ENCODE results near the gene GNG4. TPM values are rescaled to one million over a fixed set of nuclear protein-coding genes. Genes with fewer than 3 reads are reported as not detected.
"Not testable (repeated sequence)": the region's sequence is repeated elsewhere in the genome, so short reads cannot be mapped to it uniquely, and the experiment has no call there.

GNG4 gene
- total and polyA plus RNA-seq, 7 donors: 0.04 to 0.41 (median 0.05) TPM; not detected in 4

GRCh38 chr1:235552146-235552716, 97.4 kb downstream of the GNG4 start:
- intact Hi-C loops (cut with DNase I): no loop called here
- ATAC-seq: no peak
- Histone ChIP-seq H3K27me3 (ENCODE audit: insufficient read depth in 3 of 3, low read length in 2 of 3) (peaks cover 0 to 5% (median 0%) of the 10 kb centered on the region in 3 donors), H3K4me3 (no peak overlapping the region), H3K36me3 (ENCODE audit: insufficient read depth in 1 of 2, low read depth in 1 of 2) (no peaks in the 10 kb centered on the region), H3K9me3 (no peaks in the 10 kb centered on the region), H3K4me1 (no peaks in the 10 kb centered on the region), H3K27ac (no peak overlapping the region)
- TF ChIP-seq CTCF (IDR thresholded peaks at IDR 0.05): no peak
- DNase-seq: no peak
- WGBS, 3 donors: 77 to 79% (median 78%) methylated on average over 10 of the region's 10 CpGs

- Histone ChIP-seq H3K36me3 (ENCODE audit: insufficient read depth in 1 of 2, low read depth in 1 of 2) (no peaks in the 10 kb centered on the region), H3K4me1 (no peaks in the 10 kb centered on the region), H3K4me3 (no peak overlapping the region), H3K9me3 (no peaks in the 10 kb centered on the region), H3K27me3 (ENCODE audit: insufficient read depth in 3 of 3, low read length in 2 of 3) (peaks cover 0 to 5% (median 0%) of the 10 kb centered on the region in 3 donors), H3K27ac (no peak overlapping the region)
- no peak for TF ChIP-seq CTCF (IDR thresholded peaks at IDR 0.05)
- 54 to 66% (median 61%) methylated on average over 13 of the region's 13 CpGs for WGBS, 3 donors
- intact Hi-C loops (cut with DNase I): no loop called here
- DNase-seq (no peak), ATAC-seq (no peak)
Observed at GRCh38 chr1:235549351-235550139, 100.0 kb downstream of the GNG4 start.

GRCh38 chr1:235546369-235547155, 103.0 kb downstream of the GNG4 start:
- WGBS, 3 donors: 37 to 55% (median 50%) methylated on average over 10 of the region's 10 CpGs
- intact Hi-C loops (cut with DNase I); ATAC-seq: not testable (repeated sequence)

GRCh38 chr1:235545292-235545930, 104.2 kb downstream of the GNG4 start:
- no peak for DNase-seq

More at GRCh38 chr1:235546369-235547155, 103.0 kb downstream of the GNG4 start:
- DNase-seq; H3K4me3 ChIP-seq; H3K9me3 ChIP-seq; H3K4me1 ChIP-seq; H3K36me3 ChIP-seq (ENCODE audit: insufficient read depth in 1 of 2, low read depth in 1 of 2); H3K27me3 ChIP-seq (ENCODE audit: insufficient read depth in 3 of 3, low read length in 2 of 3); H3K27ac ChIP-seq: not testable (repeated sequence)

GRCh38 chr1:235542845-235543244, 106.7 kb downstream of the GNG4 start:
- WGBS, 3 donors: 71 to 76% (median 72%) methylated on average over 7 of the region's 7 CpGs
- intact Hi-C loops (cut with DNase I); H3K4me3 ChIP-seq; H3K36me3 ChIP-seq (ENCODE audit: insufficient read depth in 1 of 2, low read depth in 1 of 2); H3K4me1 ChIP-seq; DNase-seq; H3K9me3 ChIP-seq; H3K27ac ChIP-seq; H3K27me3 ChIP-seq (ENCODE audit: insufficient read depth in 3 of 3, low read length in 2 of 3); ATAC-seq: not testable (repeated sequence)

More at GRCh38 chr1:235545292-235545930, 104.2 kb downstream of the GNG4 start:
- no peak for ATAC-seq
- no peaks in the 10 kb centered on the region for H3K9me3 ChIP-seq
- 85 to 90% (median 85%) methylated on average over 9 of the region's 9 CpGs for WGBS, 3 donors
- intact Hi-C loops (cut with DNase I): no loop called here
- no peaks in the 10 kb centered on the region for H3K36me3 ChIP-seq (ENCODE audit: insufficient read depth in 1 of 2, low read depth in 1 of 2)
- H3K4me3 ChIP-seq: no peak overlapping the region
- H3K4me1 ChIP-seq: no peaks in the 10 kb centered on the region
- H3K27me3 ChIP-seq (ENCODE audit: insufficient read depth in 3 of 3, low read length in 2 of 3): peaks cover 0 to 5% (median 0%) of the 10 kb centered on the region in 3 donors
- H3K27ac ChIP-seq: no peak overlapping the region
- TF ChIP-seq CTCF (IDR thresholded peaks at IDR 0.05): no peak

Measured in psoas muscle (tissue), 8 donors.